ENCODE results near the gene DAZL.

The DAZL gene

DNA sequence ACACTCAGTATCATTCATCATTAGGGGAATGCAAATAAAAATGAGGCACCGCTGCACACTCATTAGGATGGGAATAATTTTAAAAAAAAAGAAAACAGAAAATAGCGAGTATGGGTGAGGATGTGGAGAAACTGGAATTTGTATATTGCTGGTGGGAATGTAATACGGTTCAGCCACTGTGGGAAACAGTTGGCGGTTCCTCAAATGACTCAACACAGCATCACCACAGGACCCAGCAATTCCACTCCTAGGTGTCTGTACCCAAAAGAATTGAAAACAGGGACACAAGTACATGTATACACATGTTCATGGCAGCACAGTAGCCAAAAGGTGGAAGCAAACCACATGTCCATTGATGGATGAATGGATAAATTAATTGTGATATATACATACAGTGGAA is 56.5 kb downstream of the DAZL start:
- no peak for TF ChIP-seq ZNF565 (CRISPR knock-in tag; conservative IDR thresholded peaks at IDR 0.05; ENCODE audit: low read depth)
- TF ChIP-seq, protein P1, sequence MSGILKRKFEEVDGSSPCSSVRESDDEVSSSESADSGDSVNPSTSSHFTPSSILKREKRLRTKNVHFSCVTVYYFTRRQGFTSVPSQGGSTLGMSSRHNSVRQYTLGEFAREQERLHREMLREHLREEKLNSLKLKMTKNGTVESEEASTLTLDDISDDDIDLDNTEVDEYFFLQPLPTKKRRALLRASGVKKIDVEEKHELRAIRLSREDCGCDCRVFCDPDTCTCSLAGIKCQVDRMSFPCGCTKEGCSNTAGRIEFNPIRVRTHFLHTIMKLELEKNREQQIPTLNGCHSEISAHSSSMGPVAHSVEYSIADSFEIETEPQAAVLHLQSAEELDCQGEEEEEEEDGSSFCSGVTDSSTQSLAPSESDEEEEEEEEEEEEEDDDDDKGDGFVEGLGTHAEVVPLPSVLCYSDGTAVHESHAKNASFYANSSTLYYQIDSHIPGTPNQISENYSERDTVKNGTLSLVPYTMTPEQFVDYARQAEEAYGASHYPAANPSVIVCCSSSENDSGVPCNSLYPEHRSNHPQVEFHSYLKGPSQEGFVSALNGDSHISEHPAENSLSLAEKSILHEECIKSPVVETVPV (CRISPR knock-in tag; IDR thresholded peaks at IDR 0.05) = no peak
- no peak for TF ChIP-seq CSDC2 (CRISPR knock-in tag; IDR thresholded peaks at IDR 0.05)
- TF ChIP-seq ZNF8 (CRISPR knock-in tag; IDR thresholded peaks at IDR 0.05) = no peak
- no peak for TF ChIP-seq PPARA (CRISPR knock-in tag; IDR thresholded peaks at IDR 0.05; ENCODE audit: borderline replicate concordance)
- no peak for TF ChIP-seq ISL1 (CRISPR knock-in tag; IDR thresholded peaks at IDR 0.05)
- no peak for TF ChIP-seq TOX (CRISPR knock-in tag; IDR thresholded peaks at IDR 0.05; ENCODE audit: borderline replicate concordance)
- no peak for TF ChIP-seq ZC3H10 (CRISPR knock-in tag; IDR thresholded peaks at IDR 0.05)
- no peak for TF ChIP-seq ZFP3 (CRISPR knock-in tag; IDR thresholded peaks at IDR 0.05)
- TF ChIP-seq, protein P2, sequence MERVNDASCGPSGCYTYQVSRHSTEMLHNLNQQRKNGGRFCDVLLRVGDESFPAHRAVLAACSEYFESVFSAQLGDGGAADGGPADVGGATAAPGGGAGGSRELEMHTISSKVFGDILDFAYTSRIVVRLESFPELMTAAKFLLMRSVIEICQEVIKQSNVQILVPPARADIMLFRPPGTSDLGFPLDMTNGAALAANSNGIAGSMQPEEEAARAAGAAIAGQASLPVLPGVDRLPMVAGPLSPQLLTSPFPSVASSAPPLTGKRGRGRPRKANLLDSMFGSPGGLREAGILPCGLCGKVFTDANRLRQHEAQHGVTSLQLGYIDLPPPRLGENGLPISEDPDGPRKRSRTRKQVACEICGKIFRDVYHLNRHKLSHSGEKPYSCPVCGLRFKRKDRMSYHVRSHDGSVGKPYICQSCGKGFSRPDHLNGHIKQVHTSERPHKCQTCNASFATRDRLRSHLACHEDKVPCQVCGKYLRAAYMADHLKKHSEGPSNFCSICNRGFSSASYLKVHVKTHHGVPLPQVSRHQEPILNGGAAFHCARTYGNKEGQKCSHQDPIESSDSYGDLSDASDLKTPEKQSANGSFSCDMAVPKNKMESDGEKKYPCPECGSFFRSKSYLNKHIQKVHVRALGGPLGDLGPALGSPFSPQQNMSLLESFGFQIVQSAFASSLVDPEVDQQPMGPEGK (CRISPR knock-in tag; IDR thresholded peaks at IDR 0.05; ENCODE audit: borderline replicate concordance) = no peak
- no peak for TF ChIP-seq ZFP30 (CRISPR knock-in tag; IDR thresholded peaks at IDR 0.05)
- ATAC-seq = no peak

DNA sequence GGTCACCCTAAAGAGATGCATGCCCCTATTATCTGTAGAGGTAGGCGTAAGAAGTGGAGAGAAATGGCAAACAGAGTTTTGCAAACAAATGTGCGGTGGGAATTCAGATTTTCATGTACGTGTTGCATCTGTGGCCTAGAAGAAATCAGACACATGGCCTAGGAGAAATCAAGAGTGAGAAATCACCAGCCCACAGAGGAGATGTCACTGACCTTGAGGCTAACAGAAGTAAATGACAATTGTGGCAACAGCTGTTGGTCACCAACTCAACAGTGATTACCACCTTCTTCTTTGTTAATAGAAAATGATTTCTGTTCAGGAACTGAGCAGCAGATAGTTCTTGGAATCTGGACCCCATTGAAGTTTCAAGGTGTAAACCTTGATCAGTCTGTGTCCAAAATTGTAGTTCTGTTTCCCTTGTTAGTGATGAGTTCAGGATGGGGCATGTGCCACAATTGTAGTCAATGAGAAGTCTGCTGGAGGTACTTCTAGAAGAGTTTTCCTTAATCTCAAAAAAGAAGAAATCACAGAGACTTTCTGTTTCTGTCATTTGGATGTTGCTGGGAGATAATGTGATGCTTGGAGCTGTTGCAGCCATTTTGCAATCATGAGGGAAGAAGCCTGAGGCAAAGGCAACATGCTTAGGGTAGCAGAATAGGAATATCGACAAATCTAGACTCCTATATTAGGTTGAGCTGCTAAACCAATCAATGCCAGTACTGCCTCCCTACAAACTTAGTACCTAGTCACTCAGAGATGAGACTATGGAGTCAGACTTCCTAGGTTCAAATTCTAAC is 57.5 kb downstream of the DAZL start:
- no peak for TF ChIP-seq ZNF8 (CRISPR knock-in tag; IDR thresholded peaks at IDR 0.05)
- no peak for TF ChIP-seq ZFP30 (CRISPR knock-in tag; IDR thresholded peaks at IDR 0.05)
- no peak for TF ChIP-seq GLIS3 (CRISPR knock-in tag; IDR thresholded peaks at IDR 0.05)
- TF ChIP-seq PPARA (CRISPR knock-in tag; IDR thresholded peaks at IDR 0.05; ENCODE audit: borderline replicate concordance) = no peak
- TF ChIP-seq, protein P1 (CRISPR knock-in tag; IDR thresholded peaks at IDR 0.05) = no peak
- no peak for TF ChIP-seq OSR1 (CRISPR knock-in tag; IDR thresholded peaks at IDR 0.05)
- TF ChIP-seq, protein P3, sequence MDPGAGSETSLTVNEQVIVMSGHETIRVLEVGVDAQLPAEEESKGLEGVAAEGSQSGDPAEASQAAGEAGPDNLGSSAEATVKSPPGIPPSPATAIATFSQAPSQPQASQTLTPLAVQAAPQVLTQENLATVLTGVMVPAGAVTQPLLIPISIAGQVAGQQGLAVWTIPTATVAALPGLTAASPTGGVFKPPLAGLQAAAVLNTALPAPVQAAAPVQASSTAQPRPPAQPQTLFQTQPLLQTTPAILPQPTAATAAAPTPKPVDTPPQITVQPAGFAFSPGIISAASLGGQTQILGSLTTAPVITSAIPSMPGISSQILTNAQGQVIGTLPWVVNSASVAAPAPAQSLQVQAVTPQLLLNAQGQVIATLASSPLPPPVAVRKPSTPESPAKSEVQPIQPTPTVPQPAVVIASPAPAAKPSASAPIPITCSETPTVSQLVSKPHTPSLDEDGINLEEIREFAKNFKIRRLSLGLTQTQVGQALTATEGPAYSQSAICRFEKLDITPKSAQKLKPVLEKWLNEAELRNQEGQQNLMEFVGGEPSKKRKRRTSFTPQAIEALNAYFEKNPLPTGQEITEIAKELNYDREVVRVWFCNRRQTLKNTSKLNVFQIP (CRISPR knock-in tag; IDR thresholded peaks at IDR 0.05; ENCODE audit: borderline replicate concordance, low read depth) = no peak
- TF ChIP-seq SNAI2 (CRISPR knock-in tag; IDR thresholded peaks at IDR 0.05) = no peak
- TF ChIP-seq ZNF565 (CRISPR knock-in tag; conservative IDR thresholded peaks at IDR 0.05; ENCODE audit: low read depth) = no peak
- TF ChIP-seq ARNTL (CRISPR knock-in tag; IDR thresholded peaks at IDR 0.05; ENCODE audit: borderline replicate concordance, low read depth) = no peak
- TF ChIP-seq TCF4 (CRISPR knock-in tag; IDR thresholded peaks at IDR 0.05; ENCODE audit: borderline replicate concordance) = no peak
- no peak for TF ChIP-seq TOX (CRISPR knock-in tag; IDR thresholded peaks at IDR 0.05; ENCODE audit: borderline replicate concordance)
- TF ChIP-seq ESRRG (CRISPR knock-in tag; IDR thresholded peaks at IDR 0.05) = no peak
- TF ChIP-seq ZNF70 (CRISPR knock-in tag; IDR thresholded peaks at IDR 0.05) = no peak
- no peak for TF ChIP-seq ISL1 (CRISPR knock-in tag; IDR thresholded peaks at IDR 0.05)
- TF ChIP-seq ZC3H10 (CRISPR knock-in tag; IDR thresholded peaks at IDR 0.05) = no peak
- TF ChIP-seq BACH2 (CRISPR knock-in tag; IDR thresholded peaks at IDR 0.05; ENCODE audit: borderline replicate concordance) = no peak
- TF ChIP-seq, protein P2 (CRISPR knock-in tag; IDR thresholded peaks at IDR 0.05; ENCODE audit: borderline replicate concordance) = no peak
- TF ChIP-seq, protein P4, sequence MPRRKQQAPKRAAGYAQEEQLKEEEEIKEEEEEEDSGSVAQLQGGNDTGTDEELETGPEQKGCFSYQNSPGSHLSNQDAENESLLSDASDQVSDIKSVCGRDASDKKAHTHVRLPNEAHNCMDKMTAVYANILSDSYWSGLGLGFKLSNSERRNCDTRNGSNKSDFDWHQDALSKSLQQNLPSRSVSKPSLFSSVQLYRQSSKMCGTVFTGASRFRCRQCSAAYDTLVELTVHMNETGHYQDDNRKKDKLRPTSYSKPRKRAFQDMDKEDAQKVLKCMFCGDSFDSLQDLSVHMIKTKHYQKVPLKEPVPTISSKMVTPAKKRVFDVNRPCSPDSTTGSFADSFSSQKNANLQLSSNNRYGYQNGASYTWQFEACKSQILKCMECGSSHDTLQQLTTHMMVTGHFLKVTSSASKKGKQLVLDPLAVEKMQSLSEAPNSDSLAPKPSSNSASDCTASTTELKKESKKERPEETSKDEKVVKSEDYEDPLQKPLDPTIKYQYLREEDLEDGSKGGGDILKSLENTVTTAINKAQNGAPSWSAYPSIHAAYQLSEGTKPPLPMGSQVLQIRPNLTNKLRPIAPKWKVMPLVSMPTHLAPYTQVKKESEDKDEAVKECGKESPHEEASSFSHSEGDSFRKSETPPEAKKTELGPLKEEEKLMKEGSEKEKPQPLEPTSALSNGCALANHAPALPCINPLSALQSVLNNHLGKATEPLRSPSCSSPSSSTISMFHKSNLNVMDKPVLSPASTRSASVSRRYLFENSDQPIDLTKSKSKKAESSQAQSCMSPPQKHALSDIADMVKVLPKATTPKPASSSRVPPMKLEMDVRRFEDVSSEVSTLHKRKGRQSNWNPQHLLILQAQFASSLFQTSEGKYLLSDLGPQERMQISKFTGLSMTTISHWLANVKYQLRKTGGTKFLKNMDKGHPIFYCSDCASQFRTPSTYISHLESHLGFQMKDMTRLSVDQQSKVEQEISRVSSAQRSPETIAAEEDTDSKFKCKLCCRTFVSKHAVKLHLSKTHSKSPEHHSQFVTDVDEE (CRISPR knock-in tag; IDR thresholded peaks at IDR 0.05) = no peak
- no peak for ATAC-seq
